ENCODE measurements around the gene UMAD1. TPM values are rescaled to one million over a fixed set of nuclear protein-coding genes. Genes with fewer than 3 reads are reported as not detected.

The UMAD1 gene
- total and polyA plus RNA-seq, 4 donors = 7.7 to 19.2 (median 12.2) TPM

DNA sequence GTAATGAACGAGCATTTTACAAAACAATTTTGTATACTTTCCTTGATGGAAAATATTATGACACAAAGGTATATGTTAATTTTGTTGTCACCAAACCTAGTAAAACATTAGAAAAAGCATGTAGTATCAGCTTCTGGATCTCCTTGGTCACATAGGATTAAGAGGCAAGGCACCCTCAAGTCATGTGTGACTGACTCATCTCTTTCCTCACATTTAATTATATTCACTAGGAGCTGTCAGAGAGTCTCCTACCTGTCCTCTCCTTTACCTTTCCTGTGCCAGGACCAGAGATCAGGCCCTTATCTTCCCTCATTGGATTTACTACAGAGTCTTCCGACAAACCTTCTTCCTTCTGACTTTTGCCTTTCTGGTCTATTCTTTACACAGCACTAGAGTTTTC, 189.1 kb downstream of the UMAD1 start:
- WGBS, 2 donors = 84 to 95% methylated on average over 2 of the region's 2 CpGs
- ATAC-seq (ENCODE audit: insufficient read depth, low FRiP score) = no peak
- Histone ChIP-seq H3K9ac (ENCODE audit: insufficient read depth in 1 of 2, low read length in 2 of 2) (no peak overlapping the region), H3K27me3 (ENCODE audit: control insufficient read depth in 3 of 3, insufficient read depth in 3 of 3, low read length in 2 of 3) (no peaks in the 10 kb centered on the region), H3K4me1 (ENCODE audit: control insufficient read depth in 5 of 5, insufficient read depth in 5 of 5, low read length in 5 of 5) (no peaks in the 10 kb centered on the region), H3K27ac (ENCODE audit: low read depth in 1 of 2, low read length in 1 of 2) (no peak overlapping the region), H3K9me3 (ENCODE audit: control insufficient read depth in 4 of 4, insufficient read depth in 3 of 4, low read length in 3 of 4) (no peaks in the 10 kb centered on the region), H3K36me3 (ENCODE audit: control insufficient read depth in 4 of 4, insufficient read depth in 4 of 4, low read length in 4 of 4) (no peaks in the 10 kb centered on the region), H3K4me3 (no peak overlapping the region)
- DNase-seq = no peak
- TF ChIP-seq, protein P1, sequence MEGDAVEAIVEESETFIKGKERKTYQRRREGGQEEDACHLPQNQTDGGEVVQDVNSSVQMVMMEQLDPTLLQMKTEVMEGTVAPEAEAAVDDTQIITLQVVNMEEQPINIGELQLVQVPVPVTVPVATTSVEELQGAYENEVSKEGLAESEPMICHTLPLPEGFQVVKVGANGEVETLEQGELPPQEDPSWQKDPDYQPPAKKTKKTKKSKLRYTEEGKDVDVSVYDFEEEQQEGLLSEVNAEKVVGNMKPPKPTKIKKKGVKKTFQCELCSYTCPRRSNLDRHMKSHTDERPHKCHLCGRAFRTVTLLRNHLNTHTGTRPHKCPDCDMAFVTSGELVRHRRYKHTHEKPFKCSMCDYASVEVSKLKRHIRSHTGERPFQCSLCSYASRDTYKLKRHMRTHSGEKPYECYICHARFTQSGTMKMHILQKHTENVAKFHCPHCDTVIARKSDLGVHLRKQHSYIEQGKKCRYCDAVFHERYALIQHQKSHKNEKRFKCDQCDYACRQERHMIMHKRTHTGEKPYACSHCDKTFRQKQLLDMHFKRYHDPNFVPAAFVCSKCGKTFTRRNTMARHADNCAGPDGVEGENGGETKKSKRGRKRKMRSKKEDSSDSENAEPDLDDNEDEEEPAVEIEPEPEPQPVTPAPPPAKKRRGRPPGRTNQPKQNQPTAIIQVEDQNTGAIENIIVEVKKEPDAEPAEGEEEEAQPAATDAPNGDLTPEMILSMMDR (IDR thresholded peaks at IDR 0.05; ENCODE audit: control extremely low read depth, extremely low read depth) = no peak

DNA sequence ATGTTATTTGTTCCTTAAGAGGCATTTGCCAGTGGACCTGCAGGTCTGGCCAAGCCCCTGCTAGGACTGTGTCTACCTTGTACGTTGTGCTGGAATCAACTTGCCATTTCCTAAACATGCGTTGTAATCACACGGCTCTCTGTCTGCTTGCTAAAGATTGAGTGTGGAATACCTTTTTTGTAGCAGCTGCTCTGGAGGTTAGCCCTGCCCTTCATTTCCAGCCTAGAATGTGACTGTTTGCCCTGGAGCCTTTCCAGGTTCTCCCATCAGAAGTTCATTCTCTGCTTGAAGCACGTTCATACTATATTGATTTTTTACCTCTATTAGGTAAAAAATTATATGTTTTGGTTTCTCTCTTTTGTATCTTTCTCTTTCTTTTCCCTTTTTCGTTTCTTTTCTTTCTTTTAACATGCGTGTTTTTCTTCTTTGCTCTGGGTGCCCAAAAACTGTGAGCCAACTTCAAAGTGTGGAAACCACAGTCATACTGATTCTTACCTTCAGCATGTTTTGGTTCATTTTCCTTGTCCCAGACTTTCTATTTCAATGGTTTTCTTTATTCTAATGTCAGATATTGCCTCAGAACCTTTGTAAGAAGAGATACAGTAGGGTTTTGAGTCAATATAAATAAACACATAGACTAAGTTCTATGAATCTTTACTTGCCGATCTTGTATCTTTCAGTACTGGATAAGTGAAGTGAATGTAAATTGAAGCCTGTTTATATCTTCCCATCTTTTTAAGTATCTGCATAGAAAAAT, 189.7 kb downstream of the UMAD1 start:
- Histone ChIP-seq H3K4me3 (no peak overlapping the region), H3K9me3 (ENCODE audit: control insufficient read depth in 4 of 4, insufficient read depth in 3 of 4, low read length in 3 of 4) (no peaks in the 10 kb centered on the region), H3K9ac (ENCODE audit: insufficient read depth in 1 of 2, low read length in 2 of 2) (no peak overlapping the region), H3K36me3 (ENCODE audit: control insufficient read depth in 4 of 4, insufficient read depth in 4 of 4, low read length in 4 of 4) (no peaks in the 10 kb centered on the region), H3K27me3 (ENCODE audit: control insufficient read depth in 3 of 3, insufficient read depth in 3 of 3, low read length in 2 of 3) (no peaks in the 10 kb centered on the region), H3K27ac (ENCODE audit: low read depth in 1 of 2, low read length in 1 of 2) (peak overlapping the region in 1 of 2 donors; percentile 52), H3K4me1 (ENCODE audit: control insufficient read depth in 5 of 5, insufficient read depth in 5 of 5, low read length in 5 of 5) (no peaks in the 10 kb centered on the region)
- DNase-seq = peak; percentile 10 to 59 (median 14)
- ATAC-seq (ENCODE audit: insufficient read depth, low FRiP score) = no peak
- 60 to 78% methylated on average over 7 of the region's 7 CpGs for WGBS, 2 donors
- TF ChIP-seq, protein P1 (IDR thresholded peaks at IDR 0.05; ENCODE audit: control extremely low read depth, extremely low read depth) = no peak

DNA sequence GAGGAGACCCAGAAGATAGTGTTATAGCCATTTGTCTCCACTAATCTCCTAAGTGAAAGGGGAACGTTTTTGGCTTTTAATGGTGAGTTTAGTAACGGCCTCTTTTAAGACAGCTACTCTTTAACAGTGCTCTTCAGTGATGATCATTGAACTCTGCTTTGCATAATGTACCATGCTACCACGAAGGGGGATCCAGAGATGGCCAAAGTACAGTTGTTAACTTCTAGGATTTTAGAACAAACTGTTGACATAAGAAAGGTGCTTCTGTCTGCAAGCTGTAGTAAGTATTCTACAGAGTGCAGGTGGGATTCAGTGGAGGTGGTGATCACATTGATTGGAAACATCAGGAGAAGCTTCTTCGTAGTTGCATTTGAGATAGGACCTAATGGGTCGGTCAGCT, 192.0 kb downstream of the UMAD1 start:
- ATAC-seq (ENCODE audit: insufficient read depth, low FRiP score) (no peak), DNase-seq (no peak)
- WGBS, 2 donors = 83 to 92% methylated on average over 5 of the region's 5 CpGs
- TF ChIP-seq, protein P1 (IDR thresholded peaks at IDR 0.05; ENCODE audit: control extremely low read depth, extremely low read depth) = no peak
- no peaks in the 10 kb centered on the region for H3K27me3 ChIP-seq (ENCODE audit: control insufficient read depth in 3 of 3, insufficient read depth in 3 of 3, low read length in 2 of 3)
- no peaks in the 10 kb centered on the region for H3K4me1 ChIP-seq (ENCODE audit: control insufficient read depth in 5 of 5, insufficient read depth in 5 of 5, low read length in 5 of 5)
- H3K9me3 ChIP-seq (ENCODE audit: control insufficient read depth in 4 of 4, insufficient read depth in 3 of 4, low read length in 3 of 4) = no peaks in the 10 kb centered on the region
- H3K27ac ChIP-seq (ENCODE audit: low read depth in 1 of 2, low read length in 1 of 2) = no peak overlapping the region
- H3K36me3 ChIP-seq (ENCODE audit: control insufficient read depth in 4 of 4, insufficient read depth in 4 of 4, low read length in 4 of 4) = no peaks in the 10 kb centered on the region
- no peak overlapping the region for H3K4me3 ChIP-seq
- no peak overlapping the region for H3K9ac ChIP-seq (ENCODE audit: insufficient read depth in 1 of 2, low read length in 2 of 2)

DNA sequence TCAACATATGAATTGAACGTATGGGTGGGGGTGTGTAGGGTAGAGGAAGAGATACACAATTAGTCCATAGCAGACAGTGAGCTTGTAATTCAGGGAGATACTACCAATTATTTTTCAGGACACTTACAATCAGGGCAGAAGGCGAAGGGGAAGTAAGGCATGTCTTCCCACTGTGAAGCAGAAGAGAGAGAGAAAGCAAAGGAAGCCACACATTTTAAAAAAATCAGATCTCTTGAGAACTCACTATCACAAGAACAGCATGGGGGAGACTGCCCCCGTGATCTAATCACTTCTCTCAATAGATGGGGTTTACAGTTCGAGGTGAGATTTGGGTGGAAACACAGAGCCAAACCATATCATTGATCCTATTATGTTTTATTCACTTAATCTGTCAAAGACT, 194.2 kb downstream of the UMAD1 start:
- WGBS, 2 donors = 75 to 86% methylated on average over 4 of the region's 4 CpGs
- no peak overlapping the region for H3K27ac ChIP-seq (ENCODE audit: low read depth in 1 of 2, low read length in 1 of 2)
- H3K4me1 ChIP-seq (ENCODE audit: control insufficient read depth in 5 of 5, insufficient read depth in 5 of 5, low read length in 5 of 5) = no peaks in the 10 kb centered on the region
- TF ChIP-seq, protein P1 (IDR thresholded peaks at IDR 0.05; ENCODE audit: control extremely low read depth, extremely low read depth) = no peak
- H3K9me3 ChIP-seq (ENCODE audit: control insufficient read depth in 4 of 4, insufficient read depth in 3 of 4, low read length in 3 of 4) = no peaks in the 10 kb centered on the region
- H3K9ac ChIP-seq (ENCODE audit: insufficient read depth in 1 of 2, low read length in 2 of 2) = no peak overlapping the region
- no peaks in the 10 kb centered on the region for H3K36me3 ChIP-seq (ENCODE audit: control insufficient read depth in 4 of 4, insufficient read depth in 4 of 4, low read length in 4 of 4)
- no peak overlapping the region for H3K4me3 ChIP-seq
- H3K27me3 ChIP-seq (ENCODE audit: control insufficient read depth in 3 of 3, insufficient read depth in 3 of 3, low read length in 2 of 3) = no peaks in the 10 kb centered on the region
- ATAC-seq (ENCODE audit: insufficient read depth, low FRiP score) (no peak), DNase-seq (no peak)
